HG03575 (cell line): ENCODE measurements around the gene PPP4R3C.
"Not testable (repeated sequence)": the region's sequence is repeated elsewhere in the genome, so short reads cannot be mapped to it uniquely, and the experiment has no call there.

Source experiments
- ATAC-seq: cut with Tn5 transposase; IDR thresholded peaks from one replicate; pipeline ENCODE4 v1.9.1; 2021; ENCODE audit not compliant: unreplicated experiment, insufficient number of reproducible peaks, low FRiP score; ENCODE audit errors: extremely low read depth

The PPP4R3C gene

DNA sequence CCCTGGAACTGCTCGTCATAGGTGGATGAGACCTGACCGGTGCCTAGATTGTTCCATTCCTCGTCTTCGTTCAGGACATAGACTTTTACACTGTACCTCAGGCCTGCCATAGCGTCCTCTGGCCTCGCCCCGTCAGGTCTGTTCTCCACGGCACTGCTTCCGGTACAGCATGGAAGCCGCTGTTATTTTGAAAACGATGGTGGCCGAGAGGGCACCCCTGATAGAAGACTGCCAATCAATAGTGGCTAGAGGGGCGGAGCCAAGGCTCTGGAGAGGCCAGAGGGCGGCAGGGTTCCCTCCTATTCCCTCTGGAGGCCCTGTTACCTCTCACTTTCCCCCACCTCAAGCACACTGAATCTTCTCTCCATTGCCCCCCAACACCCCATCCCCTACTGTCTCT lies at the start of gene PPP4R3C:
TSS of gene PPP4R3C (minus strand) at position 155 of the 400 bp plus-strand sequence. CDS start at position 110, 45 bp downstream.
- ATAC-seq: no peak

DNA sequence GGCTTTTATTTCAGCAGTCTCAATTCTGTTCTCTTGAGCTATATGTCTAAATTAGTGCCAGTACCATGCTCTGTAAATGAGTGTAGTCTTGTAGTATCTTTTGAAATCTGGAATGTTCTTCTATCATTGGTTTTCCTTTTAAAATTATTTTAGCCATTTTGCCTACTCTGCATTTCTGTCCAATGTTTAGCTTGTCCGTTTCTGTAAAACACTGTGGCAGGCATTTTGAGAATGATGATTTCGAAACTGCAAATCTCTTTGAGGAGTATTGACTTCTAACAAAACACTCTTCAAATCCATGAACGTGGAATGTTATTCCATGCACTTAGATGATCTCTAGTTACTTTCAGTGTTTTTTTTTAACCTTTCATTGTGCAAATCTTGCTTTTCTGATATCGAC lies 28.3 kb upstream of the PPP4R3C start:
- ATAC-seq: no peak

DNA sequence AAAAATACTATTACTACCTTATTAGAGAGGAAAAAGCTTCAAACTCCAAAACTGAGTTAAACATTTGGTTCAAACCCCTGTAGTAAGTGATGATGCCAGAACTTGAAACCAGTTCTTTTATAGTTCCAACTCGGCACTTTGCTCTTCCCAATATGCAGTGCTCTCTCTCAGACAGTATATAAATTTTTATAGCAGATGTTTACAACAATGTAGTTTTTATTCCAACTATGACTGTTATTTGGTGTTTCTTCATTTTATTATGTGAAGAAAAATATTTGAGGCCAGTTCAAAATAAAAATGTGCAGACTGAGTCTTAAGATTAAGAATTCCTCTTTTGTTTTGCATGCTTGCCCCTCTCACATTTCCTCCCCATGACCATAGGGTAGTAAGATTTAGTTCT lies 2.9 kb upstream of the PPP4R3C start:
- no peak for ATAC-seq

DNA sequence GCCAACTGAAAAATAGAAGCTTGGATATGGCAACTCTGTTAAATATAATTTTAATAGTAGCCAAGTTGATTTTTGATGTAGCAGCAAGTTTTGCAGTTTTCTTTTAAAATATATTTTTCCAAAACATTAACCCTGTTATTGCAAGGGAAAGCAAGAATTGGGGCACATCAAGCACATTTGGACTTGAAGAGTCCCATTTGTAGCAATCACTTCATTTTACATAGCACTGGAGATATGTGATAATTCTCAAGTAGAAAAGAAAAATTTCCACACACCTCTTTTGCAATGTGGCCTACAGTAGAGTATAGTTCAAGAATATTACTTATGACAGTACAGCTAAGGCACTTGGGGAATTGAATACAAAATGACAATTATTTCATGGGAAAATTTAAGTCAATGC lies 1.9 kb upstream of the PPP4R3C start:
- ATAC-seq: no peak

DNA sequence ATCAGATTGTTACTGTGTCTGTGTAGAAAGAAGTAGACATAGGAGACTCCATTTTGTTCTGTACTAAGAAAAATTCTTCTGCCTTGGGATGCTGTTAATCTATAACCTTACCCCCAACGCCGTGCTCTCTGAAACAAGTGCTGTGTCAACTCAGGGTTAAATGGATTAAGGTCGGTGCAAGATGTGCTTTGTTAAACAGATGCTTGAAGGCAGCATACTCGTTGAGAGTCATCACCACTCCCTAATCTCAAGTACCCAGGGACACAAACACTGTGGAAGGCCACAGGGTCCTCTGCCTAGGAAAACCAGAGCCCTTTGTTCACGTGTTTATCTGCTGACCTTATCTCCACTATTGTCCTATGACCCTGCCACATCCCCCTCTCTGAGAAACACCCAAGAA lies 4.0 kb downstream of the PPP4R3C start:
- not testable (repeated sequence) for ATAC-seq

DNA sequence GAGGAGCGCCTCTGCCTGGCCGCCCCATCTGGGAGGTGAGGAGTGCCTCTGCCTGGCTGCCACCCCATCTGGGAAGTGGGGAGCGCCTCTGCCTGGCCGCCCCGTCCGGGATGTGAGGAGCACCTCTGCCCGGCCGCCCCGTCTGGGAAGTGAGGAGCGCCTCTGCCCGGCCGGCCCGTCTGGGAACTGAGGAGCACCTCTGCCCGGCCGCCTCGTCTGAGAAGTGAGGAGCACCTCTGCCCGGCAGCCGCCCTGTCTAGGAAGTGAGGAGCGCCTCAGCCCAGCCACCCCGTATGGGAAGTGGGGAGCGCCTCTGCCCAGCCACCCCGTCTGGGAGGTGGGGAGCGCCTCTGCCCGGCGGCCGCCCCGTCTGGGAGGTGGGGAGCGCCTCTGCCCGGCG lies 4.6 kb downstream of the PPP4R3C start:
- ATAC-seq: not testable (repeated sequence)

DNA sequence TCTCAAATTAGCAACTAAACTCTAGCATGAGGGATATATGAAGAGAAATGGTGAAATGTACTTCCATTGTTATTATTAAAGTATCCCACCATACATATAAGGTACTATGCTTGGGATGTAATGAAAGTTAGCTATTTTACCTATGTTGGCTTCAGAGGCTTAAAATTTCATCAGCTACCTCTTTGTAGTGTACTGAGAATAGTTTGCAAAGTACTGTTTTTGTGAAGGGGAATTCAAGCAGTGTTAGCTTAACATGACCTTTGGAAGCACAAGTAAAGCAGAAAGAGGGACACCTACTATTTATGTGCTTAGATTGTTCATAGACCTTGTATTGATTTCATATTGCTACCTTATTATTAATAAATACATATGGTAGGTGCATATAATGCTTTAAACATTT lies 11.8 kb downstream of the PPP4R3C start:
- ATAC-seq: no peak

DNA sequence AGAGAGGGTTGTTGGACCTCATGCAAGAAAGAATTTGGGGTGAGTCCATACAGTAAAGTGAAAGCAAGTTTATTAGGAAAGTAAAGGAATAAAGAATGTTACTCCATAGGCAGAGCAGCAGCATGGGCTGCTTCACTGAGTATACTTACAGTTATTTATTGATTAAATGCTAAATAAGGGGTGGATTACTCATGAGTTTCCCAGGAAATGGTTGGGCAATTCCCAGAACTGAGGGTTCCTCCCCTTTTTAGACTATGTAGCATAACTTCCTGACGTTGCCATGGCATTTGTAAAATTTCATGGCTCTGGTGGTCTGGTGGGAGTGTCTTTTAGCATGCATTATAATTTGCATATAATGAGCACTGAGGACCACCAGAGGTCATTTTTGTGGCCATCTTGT lies 16.7 kb downstream of the PPP4R3C start:
- no peak for ATAC-seq

DNA sequence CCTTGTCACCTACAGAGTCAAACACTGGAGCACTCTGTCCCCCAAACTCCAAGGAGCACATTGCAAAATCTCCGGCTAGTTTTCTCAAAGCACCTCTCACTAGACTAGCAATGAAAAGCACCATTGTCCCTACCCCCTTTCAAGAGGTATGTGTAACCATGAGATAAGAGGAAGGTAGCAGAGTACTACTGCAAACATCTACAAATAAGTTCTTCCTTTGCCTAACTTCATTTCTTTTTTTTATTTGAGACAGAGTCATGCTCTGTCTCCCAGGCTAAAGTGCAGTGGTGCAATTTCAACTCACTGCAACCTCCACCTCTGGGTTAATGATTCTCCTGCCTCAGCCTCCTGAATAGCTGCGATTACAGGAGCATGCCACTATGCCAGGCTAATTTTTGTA lies 17.7 kb downstream of the PPP4R3C start:
- ATAC-seq: no peak

DNA sequence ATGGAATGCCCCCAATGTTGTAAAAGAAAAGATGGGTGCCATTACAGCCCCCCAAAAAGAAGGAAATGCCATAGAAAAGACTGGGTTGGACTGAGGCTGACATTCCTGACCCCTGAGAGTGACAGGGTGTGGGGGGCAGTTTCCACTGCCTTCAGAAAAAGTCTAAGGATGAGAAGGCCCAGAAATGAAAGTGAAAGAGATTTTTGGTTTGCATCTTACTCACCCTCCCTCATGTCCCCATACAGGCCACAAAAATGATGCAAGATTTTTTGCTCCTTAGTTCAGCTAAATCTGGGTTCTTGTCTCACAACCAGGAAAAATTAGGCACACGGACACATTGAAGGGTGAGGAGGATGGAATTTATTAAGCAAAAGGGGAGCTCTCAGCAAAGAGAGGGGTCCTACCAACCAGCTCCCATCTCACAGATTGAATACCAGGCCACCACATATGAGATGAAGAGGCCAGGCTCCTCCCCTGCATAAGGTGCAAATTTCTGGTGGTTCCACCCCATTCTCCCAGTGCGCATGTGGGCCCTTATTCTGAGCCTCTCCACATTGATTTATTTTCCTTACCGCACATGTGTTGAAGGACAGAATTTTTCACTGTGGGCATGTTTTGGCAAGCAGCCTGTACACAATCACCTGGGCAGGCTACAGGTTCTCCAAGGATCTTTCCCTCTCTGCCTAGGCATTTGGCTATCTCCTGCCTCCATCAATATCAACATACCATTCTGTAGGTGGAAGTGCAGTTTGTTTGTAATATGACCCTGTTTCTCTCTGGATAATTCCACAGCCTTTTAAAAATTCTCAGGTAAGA lies 18.8 kb downstream of the PPP4R3C start:
- no peak for ATAC-seq

DNA sequence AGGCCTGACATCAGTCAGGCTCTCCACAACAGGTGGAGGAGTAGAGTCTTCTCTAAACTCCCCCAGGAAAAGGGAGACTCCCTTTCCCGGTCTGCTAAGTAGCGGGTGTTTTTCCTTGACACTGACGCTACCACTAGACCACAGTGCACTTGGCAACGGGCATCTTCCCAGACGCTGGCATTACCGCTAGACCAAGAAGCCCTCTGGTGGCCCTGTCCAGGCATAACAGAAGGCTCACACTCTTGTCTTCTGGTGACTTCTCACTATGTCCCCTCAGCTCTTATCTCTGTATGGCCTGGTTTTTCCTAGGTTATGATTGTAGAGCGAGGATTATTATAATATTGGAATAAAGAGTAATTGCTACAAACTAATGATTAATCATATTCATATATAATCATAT lies 20.7 kb downstream of the PPP4R3C start:
- not testable (repeated sequence) for ATAC-seq

DNA sequence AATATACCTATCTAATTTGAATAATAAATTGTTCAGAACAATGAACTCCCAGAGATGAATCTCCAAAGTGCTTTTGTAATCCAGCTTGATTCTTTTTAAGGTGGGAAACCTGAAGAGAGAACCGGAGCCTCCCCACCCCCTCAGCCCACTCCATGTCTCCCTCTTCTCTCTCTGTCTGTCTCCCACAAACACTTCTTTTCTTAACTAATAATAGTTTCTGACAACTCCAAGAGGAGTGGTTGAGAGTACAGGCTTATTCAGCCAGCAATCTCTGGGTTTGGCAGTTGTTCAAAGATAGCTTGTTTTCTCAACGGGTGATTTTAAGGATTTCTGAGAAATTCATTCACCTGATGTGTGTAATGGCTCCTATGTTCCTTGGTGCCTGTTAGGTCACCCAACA lies 23.4 kb downstream of the PPP4R3C start:
- ATAC-seq: no peak

DNA sequence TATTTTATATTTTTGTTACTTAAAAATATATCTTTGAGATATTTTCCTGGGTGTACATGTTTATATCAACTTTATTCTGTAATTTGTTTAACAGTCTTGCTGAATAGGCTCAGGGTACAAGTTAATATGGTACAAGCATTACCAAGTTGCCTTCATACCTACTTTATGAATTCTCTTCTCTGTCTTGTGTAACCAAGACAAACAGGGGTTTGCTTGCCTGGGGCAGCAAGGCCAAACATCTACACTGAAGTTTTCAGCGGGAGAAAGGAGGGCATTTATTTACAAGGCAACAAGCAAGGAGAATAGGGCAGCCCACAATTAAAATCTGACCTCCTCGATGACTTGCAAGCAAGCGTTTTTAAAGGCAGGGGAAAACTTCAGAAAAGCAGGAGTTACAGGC lies 24.2 kb downstream of the PPP4R3C start:
- no peak for ATAC-seq

DNA sequence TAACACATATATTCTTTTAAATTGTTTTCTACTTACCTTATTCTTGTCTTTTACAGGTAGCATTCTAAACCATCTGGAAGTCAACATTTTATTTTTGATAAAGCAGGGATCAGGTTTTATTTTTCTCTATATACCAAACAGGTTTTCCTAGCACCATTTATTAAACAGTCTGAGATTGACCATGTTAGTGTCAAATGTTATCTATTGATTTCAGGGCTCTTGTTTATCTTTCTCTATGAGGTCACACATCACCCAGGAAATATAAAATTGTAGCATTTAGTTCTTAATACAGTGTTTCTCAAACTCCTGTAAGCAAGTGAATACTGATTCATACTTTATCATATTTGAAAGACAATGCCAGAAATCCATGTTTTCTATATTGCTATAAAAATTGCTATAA lies 28.1 kb downstream of the PPP4R3C start:
- ATAC-seq: no peak
